ENCODE data around the gene CXCL12.

DNA sequence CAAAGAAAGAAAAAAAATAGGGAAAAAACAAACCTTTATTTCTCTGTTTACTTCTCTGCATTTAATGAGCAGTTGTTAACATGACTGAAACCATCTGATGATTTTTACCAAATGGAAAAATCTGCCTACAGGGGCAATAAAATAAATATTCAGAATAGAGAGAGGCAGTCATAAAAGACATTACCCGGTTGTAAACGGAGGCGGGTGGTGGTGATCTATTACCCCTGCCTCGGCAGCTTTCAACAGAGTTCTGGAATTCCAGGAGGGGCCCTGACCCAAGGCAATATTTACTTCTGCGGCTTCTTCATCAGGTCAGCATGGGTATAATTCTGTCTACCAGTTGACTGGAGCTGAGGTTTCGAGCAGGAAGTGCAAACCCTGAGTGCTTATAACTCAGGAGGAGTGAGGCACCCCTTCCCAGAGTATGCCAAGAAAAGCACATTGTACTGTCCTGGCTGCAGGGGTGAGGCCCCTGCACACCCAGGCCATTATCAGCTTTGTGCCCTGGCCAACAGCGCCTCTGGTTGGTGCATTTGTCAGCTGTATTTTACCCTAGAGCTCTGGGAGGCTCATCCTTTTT lies 8.2 kb upstream of the CXCL12 start:
- TF ChIP-seq CTCF (IDR thresholded peaks at IDR 0.05 in 8 of 11, conservative IDR thresholded peaks at IDR 0.05 in 3 of 11) (no peak), POLR2A (IDR thresholded peaks at IDR 0.05) (no peak), POLR2AphosphoS5 (IDR thresholded peaks at IDR 0.05) (no peak)
